Fibroblast of lung (primary cell): ENCODE data around the gene ZNF423. TPM values are rescaled to one million over a fixed set of nuclear protein-coding genes. Genes with fewer than 3 reads are reported as not detected.

Source experiments
- DNase-seq, 2 donors: peaks; one replicate each; pipeline versions ENCODE4 v3.0.0 to v3.0.0-alpha.2; 2010; ENCODE audit warnings: low read depth in 2 of 2
- H2AFZ ChIP-seq: 2 replicates; pipeline ENCODE4 v1.5.1; 2012; ENCODE audit warnings: low read length, control low read depth, inconsistent platforms
- H3K27ac ChIP-seq: 2 replicates; pipeline ENCODE4 v1.5.1; 2011; ENCODE audit warnings: low read length, control low read depth; ENCODE audit not compliant: insufficient read depth
- H3K27me3 ChIP-seq: 2 replicates; pipeline ENCODE4 v1.5.1; 2011; ENCODE audit warnings: mild to moderate bottlenecking, low read length; ENCODE audit not compliant: control insufficient read depth, insufficient read depth
- H3K36me3 ChIP-seq: 2 replicates; pipeline ENCODE4 v1.5.1; 2011; ENCODE audit warnings: low read length; ENCODE audit not compliant: control insufficient read depth, insufficient read depth
- H3K4me1 ChIP-seq: 2 replicates; pipeline ENCODE4 v1.5.1; 2011; ENCODE audit warnings: low read length; ENCODE audit not compliant: control insufficient read depth, insufficient read depth; ENCODE audit errors: extremely low read depth
- H3K4me2 ChIP-seq: 2 replicates; pipeline ENCODE4 v1.5.1; 2011; ENCODE audit warnings: low read length, control low read depth; ENCODE audit not compliant: insufficient read depth; ENCODE audit errors: extremely low read depth
- H3K4me3 ChIP-seq, 4 experiments: fragments of 200-600 bp in 1 of 4; sonication (generic) in 1 of 4; replicated peaks in 1 of 4; 2 replicates each; pipeline ENCODE4 v1.5.1; 2011 to 2016; ENCODE audit warnings: low read length in 4 of 4, low read depth in 3 of 4, mild to moderate bottlenecking in 3 of 4, control low read depth in 2 of 4, inconsistent platforms in 1 of 4, mixed read lengths in 1 of 4; ENCODE audit not compliant: insufficient read depth in 1 of 4; ENCODE audit errors: control extremely low read depth in 1 of 4
- H3K79me2 ChIP-seq: 2 replicates; pipeline ENCODE4 v1.5.1; 2012; ENCODE audit warnings: mild to moderate bottlenecking, low read length, inconsistent platforms; ENCODE audit not compliant: control insufficient read depth, insufficient read depth
- H3K9ac ChIP-seq: 2 replicates; pipeline ENCODE4 v1.5.1; 2011; ENCODE audit warnings: mild to moderate bottlenecking, low read length, control low read depth; ENCODE audit not compliant: insufficient read depth
- H3K9me3 ChIP-seq: 2 replicates; pipeline ENCODE4 v1.5.1; 2012; ENCODE audit warnings: low read depth, low read length; ENCODE audit not compliant: control insufficient read depth, insufficient read depth
- H4K20me1 ChIP-seq: 2 replicates; pipeline ENCODE4 v1.5.1; 2011; ENCODE audit warnings: low read length; ENCODE audit not compliant: control insufficient read depth, insufficient read depth; ENCODE audit errors: extremely low read depth
- EZH2 ChIP-seq: IDR thresholded peaks from 2 replicates; pipeline ENCODE4 v1.5.1; 2012; ENCODE audit warnings: low read length, control low read depth, mild to moderate bottlenecking; ENCODE audit errors: missing control alignments
- polyA plus RNA-seq, 2 donors: library from polyadenylated mRNA; depleted of rRNA in 1 of 2; stranded (reverse) in 1 of 2; unstranded in 1 of 2; fragments of >200 nt; gene quantifications; 2 replicates each; pipeline ENCODE4 v1.2.1, GENCODE V29; 2011 to 2012; ENCODE audit warnings: missing spikeins in 1 of 2
- total RNA-seq: library from RNA; depleted of rRNA; stranded (reverse); fragments of >200 nt; gene quantifications from 2 replicates; pipeline ENCODE4 v1.2.1, GENCODE V29; 2014
- TF ChIP-seq, protein P1 (sequence below), 2 donors: IDR thresholded peaks in 1 of 2; conservative IDR thresholded peaks in 1 of 2; 1 replicate in 1 of 2; 2 replicates in 1 of 2; pipeline ENCODE4 v1.5.1; 2011 to 2012; ENCODE audit warnings: low read length in 2 of 2, control low read depth in 1 of 2, inconsistent platforms in 1 of 2, low read depth in 1 of 2, mild to moderate bottlenecking in 1 of 2

The ZNF423 gene
- total and polyA plus RNA-seq, 2 donors (not counting 1 experiment from before 2014, with no cell fraction given), result 0.07 to 0.17 TPM

DNA sequence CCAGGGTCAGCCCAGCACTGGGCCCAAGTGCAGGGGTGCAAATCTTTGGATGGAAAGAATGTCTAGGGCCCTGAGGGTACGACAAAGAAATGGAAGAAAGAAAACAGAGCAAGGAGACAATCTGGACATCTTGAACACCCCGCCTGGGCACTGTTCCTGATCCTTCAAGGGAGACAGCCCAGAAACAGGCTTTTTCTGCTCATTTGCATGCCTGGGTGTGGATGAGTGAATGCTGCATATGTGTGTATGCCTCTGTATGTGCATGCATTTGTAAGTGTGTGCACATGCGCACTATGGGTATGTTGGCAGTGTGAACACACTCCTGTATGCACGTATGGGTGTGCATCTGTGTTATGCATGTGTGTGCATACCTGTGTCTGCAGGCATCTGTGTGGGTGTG, 79.2 kb downstream of the ZNF423 start:
- H3K27ac ChIP-seq, result no peak overlapping the region
- no peaks in the 10 kb centered on the region for H4K20me1 ChIP-seq
- H3K4me1 ChIP-seq, result no peaks in the 10 kb centered on the region
- H3K4me3 ChIP-seq, result no peak overlapping the region
- TF ChIP-seq, protein P1, sequence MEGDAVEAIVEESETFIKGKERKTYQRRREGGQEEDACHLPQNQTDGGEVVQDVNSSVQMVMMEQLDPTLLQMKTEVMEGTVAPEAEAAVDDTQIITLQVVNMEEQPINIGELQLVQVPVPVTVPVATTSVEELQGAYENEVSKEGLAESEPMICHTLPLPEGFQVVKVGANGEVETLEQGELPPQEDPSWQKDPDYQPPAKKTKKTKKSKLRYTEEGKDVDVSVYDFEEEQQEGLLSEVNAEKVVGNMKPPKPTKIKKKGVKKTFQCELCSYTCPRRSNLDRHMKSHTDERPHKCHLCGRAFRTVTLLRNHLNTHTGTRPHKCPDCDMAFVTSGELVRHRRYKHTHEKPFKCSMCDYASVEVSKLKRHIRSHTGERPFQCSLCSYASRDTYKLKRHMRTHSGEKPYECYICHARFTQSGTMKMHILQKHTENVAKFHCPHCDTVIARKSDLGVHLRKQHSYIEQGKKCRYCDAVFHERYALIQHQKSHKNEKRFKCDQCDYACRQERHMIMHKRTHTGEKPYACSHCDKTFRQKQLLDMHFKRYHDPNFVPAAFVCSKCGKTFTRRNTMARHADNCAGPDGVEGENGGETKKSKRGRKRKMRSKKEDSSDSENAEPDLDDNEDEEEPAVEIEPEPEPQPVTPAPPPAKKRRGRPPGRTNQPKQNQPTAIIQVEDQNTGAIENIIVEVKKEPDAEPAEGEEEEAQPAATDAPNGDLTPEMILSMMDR (conservative IDR thresholded peaks at IDR 0.05 in 1 of 2, IDR thresholded peaks at IDR 0.05 in 1 of 2; ENCODE audit: low read depth in 1 of 2, low read length in 2 of 2), result no peak
- no peak for TF ChIP-seq EZH2
- H3K4me2 ChIP-seq, result no peak overlapping the region
- no peaks in the 10 kb centered on the region for H3K36me3 ChIP-seq
- H3K9me3 ChIP-seq, result no peaks in the 10 kb centered on the region
- no peak overlapping the region for H2AFZ ChIP-seq
- no peaks in the 10 kb centered on the region for H3K79me2 ChIP-seq
- no peak overlapping the region for H3K9ac ChIP-seq
- DNase-seq, result no peak
- H3K27me3 ChIP-seq, result no peaks in the 10 kb centered on the region

DNA sequence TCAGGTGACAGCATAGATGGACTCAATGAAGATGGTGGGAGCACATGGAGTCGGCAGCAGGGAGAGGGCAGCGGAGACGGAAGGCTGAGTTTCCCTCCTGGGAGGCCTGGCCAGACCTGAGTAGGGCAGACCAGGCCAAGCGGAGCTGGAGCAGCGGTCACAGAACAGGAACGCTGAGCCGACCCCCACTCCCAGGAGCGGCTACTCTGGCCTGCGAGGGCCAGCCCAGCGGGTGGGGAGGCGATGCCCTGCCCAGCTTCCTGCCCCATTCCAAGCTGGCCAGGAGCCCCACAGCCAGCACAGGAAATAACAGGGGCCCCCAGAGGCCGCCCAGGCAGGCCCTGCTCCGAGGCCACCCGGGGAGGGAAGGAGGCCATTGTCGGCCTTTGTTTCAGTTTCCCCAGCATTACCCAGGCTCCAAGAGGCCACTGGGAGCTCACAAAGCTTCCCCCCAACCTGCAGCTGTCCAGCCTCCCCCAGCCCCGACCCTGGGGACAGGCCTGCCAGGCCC, 79.8 kb downstream of the ZNF423 start:
- H3K79me2 ChIP-seq, result no peaks in the 10 kb centered on the region
- no peaks in the 10 kb centered on the region for H4K20me1 ChIP-seq
- no peak for TF ChIP-seq EZH2
- TF ChIP-seq, protein P1 (conservative IDR thresholded peaks at IDR 0.05 in 1 of 2, IDR thresholded peaks at IDR 0.05 in 1 of 2; ENCODE audit: low read depth in 1 of 2, low read length in 2 of 2), result no peak
- no peak overlapping the region for H3K4me2 ChIP-seq
- no peak overlapping the region for H2AFZ ChIP-seq
- no peaks in the 10 kb centered on the region for H3K27me3 ChIP-seq
- H3K27ac ChIP-seq, result no peak overlapping the region
- no peak for DNase-seq
- no peaks in the 10 kb centered on the region for H3K4me1 ChIP-seq
- H3K9me3 ChIP-seq, result no peaks in the 10 kb centered on the region
- H3K36me3 ChIP-seq, result no peaks in the 10 kb centered on the region
- no peak overlapping the region for H3K4me3 ChIP-seq
- no peak overlapping the region for H3K9ac ChIP-seq

DNA sequence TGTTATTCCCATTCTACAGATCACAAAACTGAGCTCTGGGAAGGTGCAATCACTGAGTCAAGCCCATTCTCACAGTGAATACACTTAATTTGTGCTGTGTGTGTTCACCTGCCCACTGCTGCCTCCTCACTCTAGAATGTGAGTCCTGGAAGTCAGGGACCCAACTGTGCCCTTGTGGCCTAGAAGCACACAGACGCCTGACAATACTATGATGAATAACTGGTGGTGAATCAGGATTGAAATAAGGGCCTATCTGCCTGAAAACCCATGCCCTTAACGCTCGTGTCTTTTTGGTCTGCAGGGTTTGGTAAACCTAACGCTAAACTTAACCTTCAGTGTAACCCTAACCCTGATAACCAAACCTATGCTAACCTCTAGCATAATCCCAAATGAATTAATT, 80.3 kb downstream of the ZNF423 start:
- H3K4me2 ChIP-seq, result no peak overlapping the region
- TF ChIP-seq, protein P1 (conservative IDR thresholded peaks at IDR 0.05 in 1 of 2, IDR thresholded peaks at IDR 0.05 in 1 of 2; ENCODE audit: low read depth in 1 of 2, low read length in 2 of 2), result no peak
- TF ChIP-seq EZH2, result no peak
- H3K27me3 ChIP-seq, result no peaks in the 10 kb centered on the region
- no peak overlapping the region for H3K9ac ChIP-seq
- H3K9me3 ChIP-seq, result no peaks in the 10 kb centered on the region
- H2AFZ ChIP-seq, result no peak overlapping the region
- no peak for DNase-seq
- H3K27ac ChIP-seq, result no peak overlapping the region
- no peaks in the 10 kb centered on the region for H4K20me1 ChIP-seq
- no peaks in the 10 kb centered on the region for H3K4me1 ChIP-seq
- no peak overlapping the region for H3K4me3 ChIP-seq
- H3K79me2 ChIP-seq, result no peaks in the 10 kb centered on the region
- H3K36me3 ChIP-seq, result no peaks in the 10 kb centered on the region
